Stimulated activated CD4-positive, alpha-beta T cell treated with anti-CD3 and anti-CD28 coated beads, Interleukin-1b, Interleukin-23, amount 100 ng/mL, for 1 hour (primary cell): ENCODE measurements around the gene USP17L13.
"Not testable (repeated sequence)": the region's sequence is repeated elsewhere in the genome, so short reads cannot be mapped to it uniquely, and the experiment has no call there.

Experiments
- DNase-seq, 2 donors: peaks; one replicate each; pipeline ENCODE4 v3.0.0-alpha.2; 2020; ENCODE audit warnings: low read depth in 2 of 2

Gene USP17L13, protein sequence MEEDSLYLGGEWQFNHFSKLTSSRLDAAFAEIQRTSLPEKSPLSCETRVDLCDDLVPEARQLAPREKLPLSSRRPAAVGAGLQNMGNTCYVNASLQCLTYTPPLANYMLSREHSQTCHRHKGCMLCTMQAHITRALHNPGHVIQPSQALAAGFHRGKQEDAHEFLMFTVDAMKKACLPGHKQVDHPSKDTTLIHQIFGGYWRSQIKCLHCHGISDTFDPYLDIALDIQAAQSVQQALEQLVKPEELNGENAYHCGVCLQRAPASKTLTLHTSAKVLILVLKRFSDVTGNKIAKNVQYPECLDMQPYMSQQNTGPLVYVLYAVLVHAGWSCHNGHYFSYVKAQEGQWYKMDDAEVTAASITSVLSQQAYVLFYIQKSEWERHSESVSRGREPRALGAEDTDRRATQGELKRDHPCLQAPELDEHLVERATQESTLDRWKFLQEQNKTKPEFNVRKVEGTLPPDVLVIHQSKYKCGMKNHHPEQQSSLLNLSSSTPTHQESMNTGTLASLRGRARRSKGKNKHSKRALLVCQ

DNA sequence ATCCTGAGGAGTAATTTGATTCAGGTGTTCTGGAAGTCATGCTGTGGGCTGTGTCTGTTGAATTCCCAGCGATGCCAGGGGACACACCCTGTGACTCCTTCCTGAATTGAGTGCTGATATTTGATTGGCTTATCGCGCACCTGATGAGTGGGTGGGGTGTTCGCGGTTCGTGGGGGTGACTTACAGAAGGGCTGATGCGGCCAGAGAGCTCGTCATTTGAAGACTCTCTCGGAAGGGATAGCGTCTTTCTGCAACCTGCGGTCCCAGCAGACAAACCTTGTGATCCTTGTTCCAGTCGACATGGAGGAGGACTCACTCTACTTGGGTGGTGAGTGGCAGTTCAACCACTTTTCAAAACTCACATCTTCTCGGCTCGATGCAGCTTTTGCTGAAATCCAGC lies at the start of gene USP17L13:
USP17L13 (plus strand) TSS at position 301 of the 400 bp plus-strand sequence; CDS start at position 301, 0 bp downstream.
- not testable (repeated sequence) for DNase-seq

DNA sequence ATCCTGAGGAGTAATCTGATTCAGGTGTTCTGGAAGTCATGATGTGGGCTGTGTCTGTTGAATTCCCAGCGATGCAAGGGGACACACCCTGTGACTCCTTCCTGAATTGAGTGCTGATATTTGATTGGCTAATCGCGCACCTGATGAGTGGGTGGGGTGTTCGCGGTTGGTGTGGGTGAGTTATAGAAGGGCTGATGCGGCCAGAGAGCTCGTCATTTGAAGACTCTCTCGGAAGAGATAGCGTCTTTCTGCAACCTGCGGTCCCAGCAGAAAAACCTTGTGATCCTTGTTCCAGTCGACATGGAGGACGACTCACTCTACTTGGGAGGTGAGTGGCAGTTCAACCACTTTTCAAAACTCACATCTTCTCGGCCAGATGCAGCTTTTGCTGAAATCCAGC lies 14.3 kb upstream of the USP17L13 start, which contains the start of gene USP17L10:
USP17L10 (plus strand) TSS at position 301 of the 400 bp plus-strand sequence; CDS start at position 301, 0 bp downstream.
- DNase-seq = not testable (repeated sequence)

DNA sequence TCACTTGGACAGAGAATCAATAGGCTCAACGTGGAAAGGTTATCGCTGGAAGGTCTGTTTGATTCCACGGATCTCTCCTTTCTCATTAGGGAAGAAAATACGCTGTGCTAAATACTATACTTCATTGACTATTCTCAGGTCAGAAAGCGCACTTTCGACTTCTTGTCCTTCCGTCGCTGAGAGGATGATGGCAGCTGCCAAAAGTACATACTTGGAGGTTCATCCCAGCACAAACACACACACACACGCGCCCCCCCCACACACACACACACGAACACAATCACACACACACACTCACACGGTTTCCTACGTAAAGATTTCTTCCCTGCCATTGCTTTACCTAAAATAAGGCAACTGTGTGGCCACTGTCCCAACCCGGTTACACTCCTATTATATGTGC lies 10.0 kb upstream of the USP17L13 start:
- not testable (repeated sequence) for DNase-seq

DNA sequence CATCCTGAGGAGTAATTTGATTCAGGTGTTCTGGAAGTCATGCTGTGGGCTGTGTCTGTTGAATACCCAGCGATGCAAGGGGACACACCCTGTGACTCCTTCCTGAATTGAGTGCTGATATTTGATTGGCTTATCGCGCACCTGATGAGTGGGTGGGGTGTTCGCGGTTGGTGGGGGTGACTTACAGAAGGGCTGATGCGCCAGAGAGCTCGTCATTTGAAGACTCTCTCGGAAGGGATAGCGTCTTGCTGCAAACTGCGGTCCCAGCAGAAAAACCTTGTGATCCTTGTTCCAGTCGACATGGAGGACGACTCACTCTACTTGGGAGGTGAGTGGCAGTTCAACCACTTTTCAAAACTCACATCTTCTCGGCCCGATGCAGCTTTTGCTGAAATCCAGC lies 9.6 kb upstream of the USP17L13 start, which contains the start of gene USP17L11:
USP17L11 (plus strand) TSS at position 301 of the 400 bp plus-strand sequence; CDS start at position 301, 0 bp downstream.
- DNase-seq = not testable (repeated sequence)

DNA sequence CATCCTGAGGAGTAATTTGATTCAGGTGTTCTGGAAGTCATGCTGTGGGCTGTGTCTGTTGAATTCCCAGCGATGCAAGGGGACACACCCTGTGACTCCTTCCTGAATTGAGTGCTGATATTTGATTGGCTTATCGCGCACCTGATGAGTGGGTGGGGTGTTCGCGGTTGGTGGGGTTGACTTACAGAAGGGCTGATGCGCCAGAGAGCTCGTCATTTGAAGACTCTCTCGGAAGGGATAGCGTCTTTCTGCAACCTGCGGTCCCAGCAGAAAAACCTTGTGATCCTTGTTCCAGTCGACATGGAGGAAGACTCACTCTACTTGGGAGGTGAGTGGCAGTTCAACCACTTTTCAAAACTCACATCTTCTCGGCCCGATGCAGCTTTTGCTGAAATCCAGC lies 4.8 kb upstream of the USP17L13 start, which contains the start of gene USP17L12:
USP17L12 (plus strand) TSS at position 301 of the 400 bp plus-strand sequence; CDS start at position 301, 0 bp downstream.
- DNase-seq = not testable (repeated sequence)

DNA sequence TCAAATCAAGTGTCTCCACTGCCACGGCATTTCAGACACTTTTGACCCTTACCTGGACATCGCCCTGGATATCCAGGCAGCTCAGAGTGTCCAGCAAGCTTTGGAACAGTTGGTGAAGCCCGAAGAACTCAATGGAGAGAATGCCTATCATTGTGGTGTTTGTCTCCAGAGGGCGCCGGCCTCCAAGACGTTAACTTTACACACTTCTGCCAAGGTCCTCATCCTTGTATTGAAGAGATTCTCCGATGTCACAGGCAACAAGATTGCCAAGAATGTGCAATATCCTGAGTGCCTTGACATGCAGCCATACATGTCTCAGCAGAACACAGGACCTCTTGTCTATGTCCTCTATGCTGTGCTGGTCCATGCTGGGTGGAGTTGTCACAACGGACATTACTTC lies 5.6 kb downstream of the USP17L13 start:
- DNase-seq = not testable (repeated sequence)

DNA sequence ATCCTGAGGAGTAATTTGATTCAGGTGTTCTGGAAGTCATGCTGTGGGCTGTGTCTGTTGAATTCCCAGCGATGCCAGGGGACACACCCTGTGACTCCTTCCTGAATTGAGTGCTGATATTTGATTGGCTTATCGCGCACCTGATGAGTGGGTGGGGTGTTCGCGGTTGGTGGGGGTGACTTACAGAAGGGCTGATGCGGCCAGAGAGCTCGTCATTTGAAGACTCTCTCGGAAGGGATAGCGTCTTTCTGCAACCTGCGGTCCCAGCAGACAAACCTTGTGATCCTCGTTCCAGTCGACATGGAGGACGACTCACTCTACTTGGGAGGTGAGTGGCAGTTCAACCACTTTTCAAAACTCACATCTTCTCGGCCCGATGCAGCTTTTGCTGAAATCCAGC lies 9.4 kb downstream of the USP17L13 start, which contains the start of gene USP17L15:
USP17L15 (plus strand) TSS at position 301 of the 400 bp plus-strand sequence; CDS start at position 301, 0 bp downstream.
- not testable (repeated sequence) for DNase-seq

DNA sequence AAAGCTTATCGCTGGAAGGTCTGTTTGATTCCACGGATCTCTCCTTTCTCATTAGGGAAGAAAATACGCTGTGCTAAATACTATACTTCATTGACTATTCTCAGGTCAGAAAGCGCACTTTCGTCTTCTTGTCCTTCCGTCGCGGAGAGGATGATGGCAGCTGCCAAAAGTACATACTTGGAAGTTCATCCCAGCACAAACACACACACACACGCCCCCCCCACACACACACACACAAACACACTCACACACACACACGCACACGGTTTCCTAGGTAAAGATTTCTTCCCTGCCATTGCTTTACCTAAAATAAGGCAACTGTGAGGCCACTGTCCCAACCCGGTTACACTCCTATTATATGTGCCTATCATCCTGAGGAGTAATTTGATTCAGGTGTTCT lies 13.8 kb downstream of the USP17L13 start:
- not testable (repeated sequence) for DNase-seq

DNA sequence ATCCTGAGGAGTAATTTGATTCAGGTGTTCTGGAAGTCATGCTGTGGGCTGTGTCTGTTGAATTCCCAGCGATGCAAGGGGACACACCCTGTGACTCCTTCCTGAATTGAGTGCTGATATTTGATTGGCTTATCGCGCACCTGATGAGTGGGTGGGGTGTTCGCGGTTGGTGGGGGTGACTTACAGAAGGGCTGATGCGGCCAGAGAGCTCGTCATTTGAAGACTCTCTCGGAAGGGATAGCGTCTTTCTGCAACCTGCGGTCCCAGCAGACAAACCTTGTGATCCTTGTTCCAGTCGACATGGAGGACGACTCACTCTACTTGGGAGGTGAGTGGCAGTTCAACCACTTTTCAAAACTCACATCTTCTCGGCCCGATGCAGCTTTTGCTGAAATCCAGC lies 18.9 kb downstream of the USP17L13 start, which contains the start of gene USP17L17:
USP17L17 (plus strand) TSS at position 301 of the 400 bp plus-strand sequence; CDS start at position 301, 0 bp downstream.
- not testable (repeated sequence) for DNase-seq

DNA sequence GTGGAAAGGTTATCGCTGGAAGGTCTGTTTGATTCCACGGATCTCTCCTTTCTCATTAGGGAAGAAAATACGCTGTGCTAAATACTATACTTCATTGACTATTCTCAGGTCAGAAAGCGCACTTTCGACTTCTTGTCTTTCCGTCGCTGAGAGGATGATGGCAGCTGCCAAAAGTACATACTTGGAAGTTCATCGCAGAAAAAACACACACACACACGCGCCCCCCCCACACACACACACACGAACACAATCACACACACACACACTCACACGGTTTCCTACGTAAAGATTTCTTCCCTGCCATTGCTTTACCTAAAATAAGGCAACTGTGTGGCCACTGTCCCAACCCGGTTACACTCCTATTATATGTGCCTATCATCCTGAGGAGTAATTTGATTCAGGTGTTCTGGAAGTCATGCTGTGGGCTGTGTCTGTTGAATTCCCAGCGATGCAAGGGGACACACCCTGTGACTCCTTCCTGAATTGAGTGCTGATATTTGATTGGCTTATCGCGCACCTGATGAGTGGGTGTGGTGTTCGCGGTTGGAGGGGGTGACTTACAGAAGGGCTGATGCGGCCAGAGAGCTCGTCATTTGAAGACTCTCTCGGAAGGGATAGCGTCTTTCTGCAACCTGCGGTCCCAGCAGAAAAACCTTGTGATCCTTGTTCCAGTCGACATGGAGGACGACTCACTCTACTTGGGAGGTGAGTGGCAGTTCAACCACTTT lies 23.4 kb downstream of the USP17L13 start, which contains the start of gene USP17L18:
USP17L18 (plus strand) TSS at position 678 of the 728 bp plus-strand sequence; CDS start at position 678, 0 bp downstream.
- not testable (repeated sequence) for DNase-seq

DNA sequence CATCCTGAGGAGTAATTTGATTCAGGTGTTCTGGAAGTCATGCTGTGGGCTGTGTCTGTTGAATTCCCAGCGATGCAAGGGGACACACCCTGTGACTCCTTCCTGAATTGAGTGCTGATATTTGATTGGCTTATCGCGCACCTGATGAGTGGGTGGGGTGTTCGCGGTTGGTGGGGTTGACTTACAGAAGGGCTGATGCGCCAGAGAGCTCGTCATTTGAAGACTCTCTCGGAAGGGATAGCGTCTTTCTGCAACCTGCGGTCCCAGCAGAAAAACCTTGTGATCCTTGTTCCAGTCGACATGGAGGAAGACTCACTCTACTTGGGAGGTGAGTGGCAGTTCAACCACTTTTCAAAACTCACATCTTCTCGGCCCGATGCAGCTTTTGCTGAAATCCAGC lies 28.4 kb downstream of the USP17L13 start, which contains the start of gene USP17L19:
USP17L19 (plus strand) TSS at position 301 of the 400 bp plus-strand sequence; CDS start at position 301, 0 bp downstream.
- not testable (repeated sequence) for DNase-seq

DNA sequence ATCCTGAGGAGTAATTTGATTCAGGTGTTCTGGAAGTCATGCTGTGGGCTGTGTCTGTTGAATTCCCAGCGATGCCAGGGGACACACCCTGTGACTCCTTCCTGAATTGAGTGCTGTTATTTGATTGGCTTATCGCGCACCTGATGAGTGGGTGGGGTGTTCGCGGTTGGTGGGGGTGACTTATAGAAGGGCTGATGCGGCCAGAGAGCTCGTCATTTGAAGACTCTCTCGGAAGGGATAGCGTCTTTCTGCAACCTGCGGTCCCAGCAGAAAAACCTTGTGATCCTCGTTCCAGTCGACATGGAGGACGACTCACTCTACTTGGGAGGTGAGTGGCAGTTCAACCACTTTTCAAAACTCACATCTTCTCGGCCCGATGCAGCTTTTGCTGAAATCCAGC lies 33.1 kb downstream of the USP17L13 start, which contains the start of gene USP17L20:
USP17L20 (plus strand) TSS at position 301 of the 400 bp plus-strand sequence; CDS start at position 301, 0 bp downstream.
- not testable (repeated sequence) for DNase-seq

DNA sequence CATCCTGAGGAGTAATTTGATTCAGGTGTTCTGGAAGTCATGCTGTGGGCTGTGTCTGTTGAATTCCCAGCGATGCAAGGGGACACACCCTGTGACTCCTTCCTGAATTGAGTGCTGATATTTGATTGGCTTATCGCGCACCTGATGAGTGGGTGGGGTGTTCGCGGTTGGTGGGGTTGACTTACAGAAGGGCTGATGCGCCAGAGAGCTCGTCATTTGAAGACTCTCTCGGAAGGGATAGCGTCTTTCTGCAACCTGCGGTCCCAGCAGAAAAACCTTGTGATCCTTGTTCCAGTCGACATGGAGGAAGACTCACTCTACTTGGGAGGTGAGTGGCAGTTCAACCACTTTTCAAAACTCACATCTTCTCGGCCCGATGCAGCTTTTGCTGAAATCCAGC lies 37.9 kb downstream of the USP17L13 start, which contains the start of gene USP17L21:
USP17L21 (plus strand) TSS at position 301 of the 400 bp plus-strand sequence; CDS start at position 301, 0 bp downstream.
- not testable (repeated sequence) for DNase-seq

DNA sequence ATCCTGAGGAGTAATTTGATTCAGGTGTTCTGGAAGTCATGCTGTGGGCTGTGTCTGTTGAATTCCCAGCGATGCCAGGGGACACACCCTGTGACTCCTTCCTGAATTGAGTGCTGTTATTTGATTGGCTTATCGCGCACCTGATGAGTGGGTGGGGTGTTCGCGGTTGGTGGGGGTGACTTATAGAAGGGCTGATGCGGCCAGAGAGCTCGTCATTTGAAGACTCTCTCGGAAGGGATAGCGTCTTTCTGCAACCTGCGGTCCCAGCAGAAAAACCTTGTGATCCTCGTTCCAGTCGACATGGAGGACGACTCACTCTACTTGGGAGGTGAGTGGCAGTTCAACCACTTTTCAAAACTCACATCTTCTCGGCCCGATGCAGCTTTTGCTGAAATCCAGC lies 42.6 kb downstream of the USP17L13 start, which contains the start of gene USP17L22:
USP17L22 (plus strand) TSS at position 301 of the 400 bp plus-strand sequence; CDS start at position 301, 0 bp downstream.
- not testable (repeated sequence) for DNase-seq

DNA sequence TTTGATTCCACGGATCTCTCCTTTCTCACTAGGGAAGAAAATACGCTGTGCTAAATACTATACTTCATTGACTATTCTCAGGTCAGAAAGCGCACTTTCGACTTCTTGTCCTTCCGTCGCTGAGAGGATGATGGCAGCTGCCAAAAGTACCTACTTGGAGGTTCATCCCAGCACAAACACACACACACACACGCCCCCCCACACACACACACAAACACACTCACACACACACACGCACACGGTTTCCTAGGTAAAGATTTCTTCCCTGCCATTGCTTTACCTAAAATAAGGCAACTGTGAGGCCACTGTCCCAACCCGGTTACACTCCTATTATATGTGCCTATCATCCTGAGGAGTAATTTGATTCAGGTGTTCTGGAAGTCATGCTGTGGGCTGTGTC lies 47.0 kb downstream of the USP17L13 start:
- DNase-seq = peak; percentile 0 to 6
